HepG2 (cell line): ENCODE measurements around the gene PLSCR3. TPM values are rescaled to one million over a fixed set of nuclear protein-coding genes. Genes with fewer than 3 reads are reported as not detected.

Source experiments
- ATAC-seq: fragments of 200-7000 bp; cut with Tn5 transposase; 3 replicates; pipeline ENCODE4 v1.9.1; 2020; ENCODE audit warnings: mild to moderate bottlenecking, moderate library complexity
- BruUV-seq: library from RNA; stranded (reverse); fragments of 400-500 nt; replicated peaks from 2 replicates; lab custom pipeline; 2021; lab: Mats Ljungman, UMichigan
- CTCF ChIA-PET: fragments of 300-600 bp; formaldehyde crosslinking; extraction: SDS; loops from one replicate; lab custom pipeline; 2021; ENCODE audit warnings: low total read pairs, inconsistent platforms, low intra/inter-chr PET ratio; lab: Yijun Ruan, JAX
- POLR2A ChIA-PET: fragments of 350-600 bp; sonication (Branson Sonifier 250); formaldehyde crosslinking; loops from one replicate; lab custom pipeline; 2020; ENCODE audit warnings: antibody characterized with exemption, inconsistent platforms; lab: Yijun Ruan, JAX
- DNase-seq: peaks from one replicate; pipeline ENCODE4 v3.0.0-alpha.2; 2015; ENCODE audit warnings: low spot score
- FAIRE-seq: peaks from 3 replicates; lab custom pipeline; 2011; peaks lifted over from hg19 to GRCh38; lab: Jason Lieb, UNC
- H2AFZ ChIP-seq: one replicate; pipeline ENCODE4 v1.6.1; 2011; ENCODE audit warnings: low read length, inconsistent platforms
- H3K27ac ChIP-seq: fragments of 300-600 bp; 3 replicates; pipeline ENCODE4 v1.8.0; 2011; ENCODE audit warnings: mixed run types, mild to moderate bottlenecking, mixed read lengths, low read length, inconsistent platforms; ENCODE audit not compliant: insufficient read depth; ENCODE audit errors: extremely low read length
- H3K27me3 ChIP-seq, 2 experiments: fragments of 200-600 bp in 1 of 2; 2 replicates in 1 of 2; 3 replicates in 1 of 2; pipeline versions ENCODE4 v1.6.0 to v1.8.0; 2011; ENCODE audit warnings: low read length in 2 of 2, mild to moderate bottlenecking in 2 of 2, moderate library complexity in 2 of 2, inconsistent platforms in 1 of 2; ENCODE audit not compliant: insufficient read depth in 2 of 2, control insufficient read depth in 1 of 2
- H3K36me3 ChIP-seq, 2 experiments: fragments of 200-600 bp in 1 of 2; replicated peaks in 1 of 2; 2 replicates in 1 of 2; 3 replicates in 1 of 2; pipeline versions ENCODE4 v1.5.1 to v1.8.0; 2011; ENCODE audit warnings: low read length in 2 of 2, inconsistent platforms in 1 of 2; ENCODE audit not compliant: insufficient read depth in 2 of 2, control insufficient read depth in 1 of 2
- H3K4me1 ChIP-seq: 2 replicates; pipeline ENCODE4 v1.5.1; 2012; ENCODE audit warnings: low read length, inconsistent platforms; ENCODE audit not compliant: insufficient read depth
- H3K4me2 ChIP-seq: 2 replicates; pipeline ENCODE4 v1.6.0; 2011; ENCODE audit warnings: low read depth, low read length, inconsistent platforms
- H3K4me3 ChIP-seq, 3 experiments: fragments of 200-600 bp in 1 of 3; sonication (generic), shearing (Covaris generic) in 1 of 3; replicated peaks in 1 of 3; 2 replicates each; pipeline ENCODE4 v1.5.1; 2011 to 2016; ENCODE audit warnings: low read length in 3 of 3, inconsistent platforms in 2 of 3, low read depth in 2 of 3, mild to moderate bottlenecking in 2 of 3, control low read depth in 1 of 3, mixed read lengths in 1 of 3; ENCODE audit not compliant: insufficient read depth in 1 of 3
- H3K79me2 ChIP-seq: one replicate; pipeline ENCODE4 v1.6.1; 2011; ENCODE audit warnings: low read length, inconsistent platforms; ENCODE audit not compliant: insufficient read depth
- H3K9ac ChIP-seq: 2 replicates; pipeline ENCODE4 v1.6.0; 2011; ENCODE audit warnings: mild to moderate bottlenecking, low read depth, low read length, inconsistent platforms; ENCODE audit not compliant: insufficient read depth
- H3K9me3 ChIP-seq: 2 replicates; pipeline ENCODE4 v1.5.1; 2012; ENCODE audit warnings: mild to moderate bottlenecking, low read length
- H4K20me1 ChIP-seq: 2 replicates; pipeline ENCODE4 v1.6.0; 2011; ENCODE audit warnings: inconsistent platforms, mild to moderate bottlenecking, low read length, moderate library complexity; ENCODE audit not compliant: insufficient read depth
- POLR2G ChIP-seq: fragments of 200-400 bp; formaldehyde crosslinking; IDR thresholded peaks from 2 replicates; pipeline ENCODE4 v1.6.1; 2018; ENCODE audit warnings: mild to moderate bottlenecking, low read depth, low read length, moderate library complexity
- SMAD1 ChIP-seq: sonication (generic); formaldehyde crosslinking; IDR thresholded peaks from 2 replicates; pipeline ENCODE4 v1.4.0; 2020; ENCODE audit warnings: missing genetic modification reagents, low read depth, mild to moderate bottlenecking, borderline replicate concordance
- STAT6 ChIP-seq: sonication (generic); formaldehyde crosslinking; IDR thresholded peaks from 2 replicates; pipeline ENCODE4 v1.4.0; 2020; ENCODE audit warnings: missing genetic modification reagents, mild to moderate bottlenecking, borderline replicate concordance
- WGBS: methylation state at CpG from one replicate; pipeline ENCODE4 v1.1.6; 2017; ENCODE audit warnings: low lambda C conversion rate; 5-methylcytosine and 5-hydroxymethylcytosine counted together
- in situ Hi-C: cut with HindIII; loops from 2 replicates; pipeline ENCODE4 v1.10.0; 2017; ENCODE audit warnings: low pct_unique_long_range_greater_than_20kb; ENCODE audit not compliant: extremely low pct_ligation_motif_present
- intact Hi-C: fragments of 100-400 bp; cut with micrococcal nuclease; formaldehyde crosslinking; loops from one replicate; pipeline ENCODE4 v1.10.0; 2022; ENCODE audit not compliant: unreplicated experiment
- polyA plus RNA-seq, 8 experiments: library from polyadenylated mRNA; depleted of rRNA in 3 of 8; stranded (reverse) in 7 of 8; unstranded in 1 of 8; fragments of >200 nt; fragmentation: Illumina TruSeq in 4 of 8; extraction: Trizol in 4 of 8; gene quantifications; 2 replicates each; pipeline versions ENCODE4 v1.2.1 to v1.2.3, GENCODE V29; 2011 to 2016; ENCODE audit warnings: low read depth in 4 of 8, missing spikeins in 1 of 8, mixed read lengths in 1 of 8; ENCODE audit not compliant: insufficient read depth in 1 of 8
- total RNA-seq, 5 experiments: library from RNA; depleted of rRNA; stranded (reverse); fragments of >200 nt; fragmentation: Illumina TruSeq; extraction: Trizol; gene quantifications; 2 replicates each; pipeline ENCODE4 v1.2.3, GENCODE V29; 2016; ENCODE audit warnings: low read depth in 1 of 5
- TF ChIP-seq, protein P1 (sequence below): fragments of 450-650 bp; IDR thresholded peaks from 2 replicates; pipeline ENCODE4 v1.6.1; 2017; ENCODE audit warnings: mild to moderate bottlenecking

PLSCR3 gene
- total and polyA plus RNA-seq, 2 of the 13 experiments (the other 11 are each of a cell fraction or from before 2014, with no cell fraction given): 5.6 to 6.2 TPM

DNA sequence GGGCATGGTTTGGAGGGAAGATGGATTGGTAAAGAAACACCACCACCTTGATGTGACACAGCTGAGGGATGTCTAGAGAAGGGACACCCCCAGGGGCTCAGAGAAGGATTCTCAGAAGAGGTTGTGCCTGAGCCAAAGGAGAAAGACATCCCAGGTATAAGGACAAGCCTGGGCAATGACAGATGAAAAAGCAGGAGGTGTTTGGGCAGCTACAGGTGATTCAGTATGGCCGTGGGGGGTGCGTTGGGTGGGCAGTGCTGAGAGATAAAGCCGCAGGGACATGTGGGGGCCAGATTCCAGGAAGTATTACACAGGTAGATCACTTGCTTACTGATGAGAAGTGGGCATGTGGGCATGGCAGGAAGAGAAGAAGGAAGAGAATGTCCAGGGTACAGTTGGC lies 32.4 kb downstream of the PLSCR3 start:
- in situ Hi-C loops (no loop called here), intact Hi-C loops (loop anchor here (2.0 kb wide), 1 partner anchor 75 kb away; no protein-coding TSS in a partner anchor)
- 0% methylated on average over 3 of the region's 3 CpGs for WGBS
- ATAC-seq (no peak), DNase-seq (no peak), FAIRE-seq (no peak)
- Histone ChIP-seq H3K27ac (no peak overlapping the region), H3K79me2 (no peaks in the 10 kb centered on the region), H3K4me3 (no peak overlapping the region), H2AFZ (no peak overlapping the region), H3K36me3 (no peaks in the 10 kb centered on the region), H3K27me3 (peaks cover 0 to 6% of the 10 kb centered on the region in 2 experiments; a peak in 1 of 5 replicates), H3K9me3 (no peaks in the 10 kb centered on the region), H3K4me1 (peaks cover 14% of the 10 kb centered on the region), H4K20me1 (no peaks in the 10 kb centered on the region), H3K4me2 (no peak overlapping the region), H3K9ac (no peak overlapping the region)
- TF ChIP-seq STAT6 (CRISPR knock-in tag): no peak
- TF ChIP-seq POLR2G: no peak
- TF ChIP-seq, protein P1, sequence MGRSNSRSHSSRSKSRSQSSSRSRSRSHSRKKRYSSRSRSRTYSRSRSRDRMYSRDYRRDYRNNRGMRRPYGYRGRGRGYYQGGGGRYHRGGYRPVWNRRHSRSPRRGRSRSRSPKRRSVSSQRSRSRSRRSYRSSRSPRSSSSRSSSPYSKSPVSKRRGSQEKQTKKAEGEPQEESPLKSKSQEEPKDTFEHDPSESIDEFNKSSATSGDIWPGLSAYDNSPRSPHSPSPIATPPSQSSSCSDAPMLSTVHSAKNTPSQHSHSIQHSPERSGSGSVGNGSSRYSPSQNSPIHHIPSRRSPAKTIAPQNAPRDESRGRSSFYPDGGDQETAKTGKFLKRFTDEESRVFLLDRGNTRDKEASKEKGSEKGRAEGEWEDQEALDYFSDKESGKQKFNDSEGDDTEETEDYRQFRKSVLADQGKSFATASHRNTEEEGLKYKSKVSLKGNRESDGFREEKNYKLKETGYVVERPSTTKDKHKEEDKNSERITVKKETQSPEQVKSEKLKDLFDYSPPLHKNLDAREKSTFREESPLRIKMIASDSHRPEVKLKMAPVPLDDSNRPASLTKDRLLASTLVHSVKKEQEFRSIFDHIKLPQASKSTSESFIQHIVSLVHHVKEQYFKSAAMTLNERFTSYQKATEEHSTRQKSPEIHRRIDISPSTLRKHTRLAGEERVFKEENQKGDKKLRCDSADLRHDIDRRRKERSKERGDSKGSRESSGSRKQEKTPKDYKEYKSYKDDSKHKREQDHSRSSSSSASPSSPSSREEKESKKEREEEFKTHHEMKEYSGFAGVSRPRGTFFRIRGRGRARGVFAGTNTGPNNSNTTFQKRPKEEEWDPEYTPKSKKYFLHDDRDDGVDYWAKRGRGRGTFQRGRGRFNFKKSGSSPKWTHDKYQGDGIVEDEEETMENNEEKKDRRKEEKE: no peak
- no peak for TF ChIP-seq SMAD1 (CRISPR knock-in tag)
- ChIA-PET CTCF (no interaction called here), POLR2A (no interaction called here)
- no TSS peak for BruUV-seq
